Activated CD4-positive, CD25-positive, alpha-beta regulatory T cell treated with anti-CD3 and anti-CD28 coated beads, Interleukin-2, amount 50 U/mL, for 16 hours (primary cell): ENCODE measurements around the gene OXSR1.
"Not testable (repeated sequence)": the region's sequence is repeated elsewhere in the genome, so short reads cannot be mapped to it uniquely, and the experiment has no call there.

Experiments
- DNase-seq: peaks from one replicate; pipeline ENCODE4 v3.0.0-alpha.2; 2020; ENCODE audit warnings: low read depth, low spot score

The OXSR1 gene

DNA sequence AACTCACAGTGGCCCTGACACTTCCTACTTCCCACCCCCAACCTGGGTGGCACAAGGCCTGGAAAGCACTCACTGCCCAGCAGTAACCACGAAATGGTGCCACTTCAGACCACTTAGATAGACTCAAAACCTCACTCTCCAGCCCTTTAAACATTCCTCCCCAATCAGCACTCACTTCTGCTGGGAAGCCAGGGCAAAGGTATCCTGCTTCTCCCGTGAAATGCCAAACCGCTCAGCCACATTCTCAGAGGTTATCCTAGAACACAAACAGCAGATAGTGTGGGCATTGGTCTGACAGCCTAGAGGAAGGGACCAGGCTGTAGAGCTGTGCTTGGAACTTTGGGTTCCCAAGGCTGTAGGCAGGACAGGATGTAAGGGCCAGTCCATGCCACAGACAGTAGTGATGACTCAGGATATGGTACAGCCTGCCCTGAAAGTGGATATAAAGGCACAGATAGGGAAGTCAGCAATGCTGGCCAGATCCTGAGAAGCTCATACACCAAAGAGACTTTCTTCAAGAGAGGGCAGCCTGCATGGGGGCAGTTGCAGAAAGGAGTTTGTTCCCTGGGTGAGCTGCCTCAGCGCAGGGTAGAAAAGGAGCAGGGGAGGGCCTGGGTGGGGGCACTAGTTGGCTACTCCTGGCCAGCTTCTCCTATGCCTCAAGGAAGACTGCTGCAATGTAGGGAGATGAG is 37.6 kb upstream of the OXSR1 start:
- DNase-seq = no peak

DNA sequence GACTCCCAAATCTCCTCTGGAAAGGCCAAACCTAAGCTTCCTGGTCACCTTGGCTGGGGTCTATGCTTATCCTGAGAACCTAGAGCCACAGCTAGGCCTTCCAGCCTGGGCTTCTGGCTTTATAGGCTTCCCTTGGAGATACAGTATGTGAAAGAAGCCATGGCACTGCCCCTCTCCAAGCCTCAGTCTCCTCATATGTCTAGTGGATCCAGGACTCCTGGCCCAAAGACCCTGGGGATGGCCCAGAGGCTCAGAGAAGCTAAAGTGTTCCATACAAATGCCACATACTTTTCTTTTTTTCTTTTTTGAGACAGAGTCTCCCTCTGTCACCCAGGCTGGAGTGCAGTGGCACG is 37.1 kb upstream of the OXSR1 start:
- DNase-seq = no peak

DNA sequence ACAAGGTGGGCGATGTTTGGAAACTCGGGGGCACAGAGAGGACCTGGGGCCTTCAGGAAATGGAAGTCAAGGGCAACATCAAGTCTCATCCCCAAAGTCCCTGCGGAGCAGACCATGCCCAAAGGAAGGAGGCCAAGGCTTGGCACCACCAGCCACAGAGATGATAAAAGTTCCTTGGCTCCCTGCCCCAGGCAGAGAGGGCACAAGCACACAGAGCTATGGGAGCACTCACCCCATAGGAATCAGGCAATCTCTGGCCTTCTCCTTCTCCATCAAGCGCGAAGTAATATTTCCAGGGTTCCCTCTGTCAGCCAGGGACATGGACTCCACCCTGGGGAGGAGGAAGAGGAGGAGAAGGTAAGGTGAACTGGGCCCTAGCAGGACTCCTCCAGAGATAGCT is 36.3 kb upstream of the OXSR1 start:
- DNase-seq = no peak

DNA sequence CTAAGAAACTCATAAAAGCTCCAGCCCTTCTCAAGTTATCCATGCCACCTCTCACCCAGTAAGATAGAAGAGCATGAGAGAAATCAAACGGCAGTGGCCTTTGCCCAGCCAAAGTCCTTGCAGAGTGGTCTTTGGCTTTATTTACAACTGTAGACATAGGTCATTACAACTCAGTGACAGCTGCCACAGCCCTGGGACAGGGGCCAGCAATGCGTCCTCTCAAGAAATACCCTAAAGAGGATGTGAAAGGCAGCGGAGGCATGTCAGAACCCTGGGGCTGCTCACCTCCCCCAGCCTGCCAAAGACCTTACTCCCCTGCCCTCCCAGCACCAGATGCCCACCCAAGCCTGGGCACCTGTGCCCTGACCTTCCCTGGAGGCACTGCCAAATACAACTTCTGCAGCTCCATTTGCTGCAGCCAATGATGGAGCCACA is 34.7 kb upstream of the OXSR1 start:
- DNase-seq = no peak

DNA sequence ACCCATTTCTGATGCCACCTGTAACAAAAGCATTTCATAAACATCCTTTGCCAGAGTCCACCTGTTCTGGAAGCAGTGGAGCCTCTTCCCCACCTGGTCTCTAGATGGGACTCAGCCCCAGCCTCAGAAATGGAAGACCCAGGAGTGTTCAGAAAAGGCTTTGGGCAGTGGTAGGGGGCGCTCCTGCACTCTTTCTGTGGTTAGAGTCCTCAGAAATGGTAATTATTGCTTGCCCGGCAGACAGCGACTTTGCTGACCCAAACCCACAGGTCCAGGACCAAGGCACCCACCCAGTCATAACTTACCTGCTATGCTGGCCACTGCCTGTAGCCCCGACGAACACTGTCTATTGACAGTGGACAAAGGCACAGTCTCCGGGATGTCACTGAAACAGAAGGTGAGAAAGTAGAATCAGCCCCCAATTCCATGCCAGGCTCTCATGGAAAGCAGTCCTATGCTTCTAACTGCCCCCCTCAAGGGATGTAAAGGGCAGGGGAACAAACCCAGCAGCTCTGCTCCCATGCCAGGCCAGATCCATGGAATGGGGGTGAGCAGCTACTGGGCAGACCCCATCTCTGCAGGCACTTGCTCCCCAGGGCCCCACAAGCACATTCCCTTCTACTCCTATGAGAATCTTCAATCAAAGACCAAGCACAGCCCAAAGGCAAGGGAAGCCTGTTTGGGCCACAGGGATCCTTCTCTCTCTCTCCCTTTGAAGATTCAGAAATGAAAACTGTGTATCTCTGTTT is 33.5 kb upstream of the OXSR1 start:
- DNase-seq = no peak

DNA sequence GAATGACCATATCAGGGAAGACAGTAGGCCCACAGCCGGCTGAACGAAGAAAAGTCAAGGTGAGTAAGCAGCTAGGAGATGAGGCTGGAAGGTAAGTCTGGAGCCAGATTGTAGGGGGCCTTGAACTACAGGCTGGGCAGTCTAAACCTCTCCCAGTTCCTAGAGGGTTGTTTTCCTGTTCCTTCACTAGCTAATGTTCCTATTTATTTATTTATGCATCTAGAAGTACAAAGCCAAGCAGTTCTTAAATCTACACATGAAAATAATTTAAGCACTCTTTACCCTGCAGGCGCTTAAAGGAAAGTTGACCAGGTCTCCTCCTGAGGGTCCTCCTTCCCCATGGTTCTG is 32.2 kb upstream of the OXSR1 start:
- DNase-seq = no peak

DNA sequence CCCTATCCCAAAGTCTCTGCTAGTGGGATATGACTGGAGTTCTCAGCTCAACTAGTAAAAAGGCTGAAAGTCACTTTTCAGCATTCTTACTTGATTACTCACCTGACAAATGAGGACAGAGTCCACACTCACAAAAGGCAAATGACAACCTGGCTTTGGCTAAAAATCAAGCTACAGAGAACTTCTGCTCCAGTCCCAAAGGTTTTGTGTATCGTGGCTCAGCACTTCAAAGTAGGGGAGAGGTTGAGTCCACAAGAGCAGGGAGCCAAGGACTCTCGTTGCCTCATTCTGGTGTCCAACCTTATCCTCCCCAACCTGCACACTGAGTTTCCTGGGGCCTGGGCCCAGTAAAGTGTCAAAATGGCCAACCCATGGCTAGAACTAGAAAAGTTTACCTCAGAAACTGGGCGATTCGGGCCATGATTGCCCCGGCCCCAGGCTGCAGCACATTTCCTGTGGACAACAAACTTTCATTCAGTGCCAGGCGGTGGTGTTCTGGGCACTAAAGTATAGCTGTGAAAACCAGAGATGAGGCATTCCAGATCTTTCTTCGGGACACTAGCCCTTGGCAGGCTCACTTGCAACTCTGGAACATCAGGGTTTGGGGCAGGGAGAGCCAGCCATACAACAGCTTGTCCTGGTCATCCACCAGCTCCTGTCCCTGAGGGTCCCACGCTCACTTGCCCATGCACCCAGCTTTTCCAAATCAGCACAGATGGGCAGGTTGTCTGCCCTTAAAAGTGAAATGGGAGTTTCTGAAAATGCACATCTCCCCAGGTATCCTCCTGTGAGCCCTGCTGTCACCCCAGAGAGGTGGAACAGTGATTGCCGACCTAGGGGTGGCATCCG is 31.6 kb upstream of the OXSR1 start:
- no peak for DNase-seq

DNA sequence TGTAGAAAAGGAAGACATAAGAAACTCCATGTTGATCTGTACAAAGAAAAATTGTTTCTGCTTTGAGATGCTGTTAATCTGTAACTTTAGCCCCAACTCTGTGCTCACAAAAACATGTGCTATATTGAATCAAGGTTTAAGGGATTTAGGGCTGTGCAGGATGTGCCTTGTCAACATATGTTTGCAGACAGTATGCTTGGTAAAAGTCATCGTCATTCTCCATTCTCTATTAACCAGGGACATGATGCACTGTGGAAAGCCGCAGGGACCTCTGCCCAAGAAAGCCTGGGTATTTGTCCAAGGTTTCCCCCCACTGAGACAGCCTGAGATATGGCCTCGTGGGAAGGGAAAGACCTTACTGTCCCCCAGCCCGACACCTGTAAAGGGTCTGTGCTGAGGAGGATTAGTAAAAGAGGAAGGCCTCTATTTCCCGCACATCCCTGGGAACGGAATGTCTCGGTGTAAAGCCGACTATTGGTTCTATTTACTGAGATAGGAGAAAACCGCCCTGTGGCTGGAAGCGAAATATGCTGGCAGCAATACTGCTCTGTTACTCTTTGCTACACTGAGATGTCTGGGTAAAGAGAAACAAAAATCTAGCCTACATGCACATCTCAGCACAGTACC is 30.7 kb upstream of the OXSR1 start:
- not testable (repeated sequence) for DNase-seq

DNA sequence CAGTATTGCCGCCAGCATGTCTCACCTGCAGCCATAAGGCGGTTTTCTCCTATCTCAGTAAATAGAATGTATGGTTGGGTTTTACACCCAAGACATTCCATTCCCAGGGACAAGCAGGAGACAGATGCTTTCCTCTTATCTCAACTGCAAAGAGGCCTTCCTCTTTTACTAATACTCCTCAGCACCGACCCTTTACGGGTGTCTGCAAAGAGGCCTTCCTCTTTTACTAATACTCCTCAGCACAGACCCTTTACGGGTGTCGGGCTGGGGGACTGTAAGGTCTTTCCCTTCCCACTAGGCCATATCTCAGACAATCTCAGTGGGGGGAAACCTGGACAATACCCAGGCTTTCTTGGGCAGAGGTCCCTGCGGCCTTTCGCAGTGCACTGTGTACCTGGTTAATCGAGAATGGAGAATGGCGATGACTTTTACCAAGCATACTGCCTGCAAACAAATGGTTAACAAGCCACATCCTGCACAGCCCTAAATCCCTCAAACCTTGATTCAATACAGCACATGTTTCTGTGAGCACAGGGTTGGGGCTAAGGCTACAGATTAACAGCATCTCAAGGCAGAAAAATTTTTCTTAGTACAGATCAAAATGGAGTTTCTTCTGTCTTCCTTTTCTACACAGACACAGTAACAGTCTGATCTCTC is 29.6 kb upstream of the OXSR1 start:
- DNase-seq = not testable (repeated sequence)

DNA sequence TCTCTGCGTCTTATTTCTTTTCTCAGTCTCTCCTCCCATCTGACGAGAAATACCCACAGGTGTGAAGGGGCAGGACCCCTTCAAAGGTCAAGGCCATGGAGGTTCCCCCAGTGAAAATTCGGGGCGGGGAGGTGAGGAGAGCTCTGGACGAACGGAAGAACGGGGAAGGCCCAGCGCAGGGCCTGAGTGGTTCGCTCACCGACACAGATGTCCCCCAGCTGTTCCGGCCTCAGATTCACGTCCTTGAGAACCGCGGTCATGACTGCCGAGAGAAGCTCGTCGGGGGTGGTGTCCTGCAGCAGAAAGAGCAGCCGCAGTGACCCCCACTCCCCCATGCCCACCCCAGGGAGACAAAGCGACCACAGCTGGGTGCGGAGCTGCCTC is 29.0 kb upstream of the OXSR1 start:
- DNase-seq = no peak

DNA sequence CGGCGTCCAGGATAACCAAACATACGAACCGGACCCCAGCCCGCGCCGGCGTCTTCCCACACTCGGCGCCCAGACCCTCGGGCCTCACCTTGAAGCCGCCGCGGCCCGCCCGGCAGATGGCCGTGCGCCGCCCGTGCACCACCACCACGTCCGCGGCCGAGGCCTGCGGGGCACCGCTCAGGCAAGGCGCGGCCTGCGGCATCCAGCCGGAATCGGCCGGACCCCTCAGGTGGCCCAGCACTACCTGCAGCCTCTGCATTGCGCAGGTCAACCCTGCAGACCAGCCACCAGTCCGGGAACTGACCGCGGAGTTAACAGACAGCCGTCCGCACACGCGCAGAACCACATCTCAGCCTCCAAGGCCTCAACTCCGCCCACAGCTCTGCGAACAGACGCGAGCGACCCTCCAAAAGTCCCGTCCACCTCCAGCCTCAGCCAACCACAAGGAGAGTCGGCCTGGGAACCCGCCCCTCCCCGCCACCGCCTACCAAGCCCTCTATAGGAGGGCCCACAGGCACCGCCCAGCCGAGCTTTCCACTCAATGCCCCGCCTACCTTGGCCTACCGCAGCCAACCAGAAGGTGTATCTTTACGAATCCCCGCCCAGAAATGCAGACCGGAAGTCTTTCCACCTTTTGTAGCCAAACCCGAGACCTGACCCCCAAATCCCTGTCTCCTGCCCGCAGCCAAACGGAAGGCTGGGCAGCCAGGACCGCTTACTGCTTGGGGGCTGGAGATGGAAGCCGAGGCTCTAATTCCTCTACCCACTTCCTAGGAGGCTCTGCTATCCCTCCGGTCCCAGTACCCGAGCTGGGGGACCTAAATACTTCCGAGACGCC is 28.3 kb upstream of the OXSR1 start, which contains the start of gene ACAA1:
Gene ACAA1 (minus strand): TSS at position 351 of the 838 bp plus-strand sequence. CDS start 92 bp downstream, at position 259.
- peak; percentile 90 for DNase-seq

DNA sequence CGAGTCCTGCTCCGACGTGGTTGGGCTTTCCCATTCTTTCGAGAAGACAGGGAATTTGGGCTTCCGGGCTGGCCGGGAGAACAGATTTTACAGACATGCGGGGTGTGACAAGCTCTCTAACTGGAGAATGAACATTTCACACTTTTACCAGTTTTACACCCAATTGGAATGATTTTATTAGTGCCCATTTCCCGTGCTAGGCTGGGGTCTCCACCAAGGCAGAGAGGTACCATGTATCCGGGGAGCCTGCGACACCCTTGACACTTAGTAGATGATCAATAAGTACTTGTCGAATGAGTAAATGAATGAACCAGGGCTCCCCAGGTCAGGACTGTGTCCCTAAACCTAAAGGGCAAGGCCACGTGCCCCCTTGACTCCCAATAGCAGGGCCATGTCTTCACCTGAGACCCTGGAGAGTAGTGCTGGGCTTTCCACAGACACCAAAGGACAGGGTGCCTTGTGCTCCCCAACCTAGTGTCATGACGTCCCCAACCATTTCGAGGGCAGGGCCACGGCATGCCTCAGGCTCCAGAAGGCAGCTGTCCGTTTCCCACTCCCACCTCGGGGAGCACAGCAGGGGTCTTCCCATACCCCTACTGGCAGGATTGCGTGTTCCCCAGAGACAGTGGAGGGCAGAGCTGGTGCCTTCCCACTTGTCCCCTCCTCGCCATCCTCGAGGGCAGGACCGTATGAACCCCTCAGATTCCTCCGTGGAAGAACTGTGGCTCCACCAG is 27.6 kb upstream of the OXSR1 start:
- no peak for DNase-seq

DNA sequence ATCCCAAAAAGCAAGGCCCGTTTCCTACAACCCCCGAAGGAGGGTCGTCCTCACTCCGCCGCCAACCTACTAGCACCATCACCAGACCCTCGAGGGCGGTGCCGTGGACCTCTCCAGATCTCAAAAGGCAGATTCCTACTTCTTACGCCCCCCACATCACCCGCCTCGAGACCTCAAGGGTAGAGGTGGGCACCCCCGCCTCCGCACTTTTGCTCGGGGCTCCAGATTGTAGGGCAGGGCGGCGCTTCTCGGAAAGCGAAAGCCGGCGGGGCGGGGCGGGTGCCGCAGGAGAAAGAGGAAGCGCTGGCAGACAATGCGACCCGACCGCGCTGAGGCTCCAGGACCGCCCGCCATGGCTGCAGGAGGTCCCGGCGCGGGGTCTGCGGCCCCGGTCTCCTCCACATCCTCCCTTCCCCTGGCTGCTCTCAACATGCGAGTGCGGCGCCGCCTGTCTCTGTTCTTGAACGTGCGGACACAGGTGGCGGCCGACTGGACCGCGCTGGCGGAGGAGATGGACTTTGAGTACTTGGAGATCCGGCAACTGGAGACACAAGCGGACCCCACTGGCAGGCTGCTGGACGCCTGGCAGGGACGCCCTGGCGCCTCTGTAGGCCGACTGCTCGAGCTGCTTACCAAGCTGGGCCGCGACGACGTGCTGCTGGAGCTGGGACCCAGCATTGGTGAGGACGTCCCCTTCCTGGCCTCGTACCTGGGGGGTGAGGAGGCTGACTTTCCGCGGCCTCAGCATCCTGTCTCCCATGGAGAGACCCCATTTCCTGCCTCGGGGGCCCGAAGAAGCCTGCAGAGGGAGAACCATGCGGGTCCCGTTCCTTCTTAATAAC is 26.8 kb upstream of the OXSR1 start, which contains the start of gene MYD88:
Gene MYD88 (plus strand): TSS at position 313 of the 842 bp plus-strand sequence. CDS start 40 bp downstream, at position 353.
- DNase-seq = peak; percentile 64

DNA sequence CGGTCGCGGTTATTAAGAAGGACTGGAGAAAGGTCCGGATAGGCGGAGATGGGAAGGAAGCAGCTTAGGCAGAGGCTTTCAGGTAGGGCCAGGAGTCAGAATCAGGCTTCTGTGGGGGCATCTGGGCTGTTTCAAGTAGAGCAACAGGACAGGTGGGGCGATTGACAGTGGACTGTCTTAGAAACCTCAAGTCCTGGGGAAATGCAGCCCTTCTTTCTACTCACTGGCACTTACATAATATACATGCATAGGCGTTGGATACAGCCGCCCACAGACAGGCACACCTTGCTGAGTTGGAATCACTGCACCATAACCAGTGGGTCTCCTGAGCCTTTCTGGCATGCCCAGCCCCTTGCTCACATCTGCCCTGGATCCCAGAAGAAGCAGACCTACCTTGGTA is 26.1 kb upstream of the OXSR1 start:
- DNase-seq = no peak

DNA sequence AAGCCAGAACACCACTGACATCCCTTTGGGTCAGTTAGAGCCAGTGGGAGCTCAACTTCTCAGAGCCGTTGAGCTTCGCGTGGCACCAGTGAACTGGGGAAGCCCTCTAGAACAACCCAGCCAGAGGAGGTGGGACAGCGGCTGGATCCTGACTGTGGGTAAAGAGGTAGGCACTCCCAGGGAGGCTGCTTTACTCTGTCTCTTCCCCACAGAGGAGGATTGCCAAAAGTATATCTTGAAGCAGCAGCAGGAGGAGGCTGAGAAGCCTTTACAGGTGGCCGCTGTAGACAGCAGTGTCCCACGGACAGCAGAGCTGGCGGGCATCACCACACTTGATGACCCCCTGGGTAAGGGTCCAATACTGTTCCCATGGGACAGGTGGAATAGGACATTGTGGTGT is 25.7 kb upstream of the OXSR1 start:
- DNase-seq = no peak

DNA sequence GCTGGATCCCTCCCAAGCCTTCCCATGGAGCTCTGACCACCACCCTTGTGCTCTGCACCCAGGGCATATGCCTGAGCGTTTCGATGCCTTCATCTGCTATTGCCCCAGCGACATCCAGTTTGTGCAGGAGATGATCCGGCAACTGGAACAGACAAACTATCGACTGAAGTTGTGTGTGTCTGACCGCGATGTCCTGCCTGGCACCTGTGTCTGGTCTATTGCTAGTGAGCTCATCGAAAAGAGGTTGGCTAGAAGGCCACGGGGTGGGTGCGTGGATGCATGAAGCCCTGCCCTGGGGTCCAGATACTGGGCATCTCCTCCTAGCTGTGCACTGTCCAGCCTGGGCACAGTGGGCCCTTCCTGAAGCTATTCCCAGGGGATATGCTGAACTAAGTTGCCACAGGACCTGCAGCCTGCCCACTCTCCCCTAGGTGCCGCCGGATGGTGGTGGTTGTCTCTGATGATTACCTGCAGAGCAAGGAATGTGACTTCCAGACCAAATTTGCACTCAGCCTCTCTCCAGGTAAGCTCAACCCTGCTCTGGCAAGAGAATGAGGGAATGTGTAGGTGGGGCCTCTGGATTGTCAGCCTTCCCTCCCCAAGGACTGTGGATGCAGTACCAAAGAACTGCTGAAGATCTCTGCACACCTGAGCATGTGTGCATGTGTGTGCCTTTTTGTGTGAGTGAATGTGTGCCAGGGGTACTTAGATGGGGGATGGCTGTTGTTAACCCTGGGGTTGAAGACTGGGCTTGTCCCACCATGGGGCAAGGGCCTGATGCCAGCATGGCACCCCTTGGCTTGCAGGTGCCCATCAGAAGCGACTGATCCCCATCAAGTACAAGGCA is 24.8 kb upstream of the OXSR1 start:
- no peak for DNase-seq

DNA sequence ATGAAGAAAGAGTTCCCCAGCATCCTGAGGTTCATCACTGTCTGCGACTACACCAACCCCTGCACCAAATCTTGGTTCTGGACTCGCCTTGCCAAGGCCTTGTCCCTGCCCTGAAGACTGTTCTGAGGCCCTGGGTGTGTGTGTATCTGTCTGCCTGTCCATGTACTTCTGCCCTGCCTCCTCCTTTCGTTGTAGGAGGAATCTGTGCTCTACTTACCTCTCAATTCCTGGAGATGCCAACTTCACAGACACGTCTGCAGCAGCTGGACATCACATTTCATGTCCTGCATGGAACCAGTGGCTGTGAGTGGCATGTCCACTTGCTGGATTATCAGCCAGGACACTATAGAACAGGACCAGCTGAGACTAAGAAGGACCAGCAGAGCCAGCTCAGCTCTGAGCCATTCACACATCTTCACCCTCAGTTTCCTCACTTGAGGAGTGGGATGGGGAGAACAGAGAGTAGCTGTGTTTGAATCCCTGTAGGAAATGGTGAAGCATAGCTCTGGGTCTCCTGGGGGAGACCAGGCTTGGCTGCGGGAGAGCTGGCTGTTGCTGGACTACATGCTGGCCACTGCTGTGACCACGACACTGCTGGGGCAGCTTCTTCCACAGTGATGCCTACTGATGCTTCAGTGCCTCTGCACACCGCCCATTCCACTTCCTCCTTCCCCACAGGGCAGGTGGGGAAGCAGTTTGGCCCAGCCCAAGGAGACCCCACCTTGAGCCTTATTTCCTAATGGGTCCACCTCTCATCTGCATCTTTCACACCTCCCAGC is 24.0 kb upstream of the OXSR1 start:
- no peak for DNase-seq
